NCI-H1417 (cell line): ENCODE results near the gene VAMP4.

ENCODE experiments used
- DNase-seq, 3 experiments: peaks; one replicate each; lab custom pipeline; 2025; lab: John Stamatoyannopoulos, UW

The VAMP4 gene

GRCh38 chr1:171741872-171742576 lies at the start of gene VAMP4:
Gene VAMP4, minus strand, starts transcription at chr1:171742065. Its CDS starts 3,651 bp downstream, at chr1:171738414.
- DNase-seq: peak; percentile 95 to 96 (median 96)

GRCh38 chr1:171790318-171790717 lies 48.5 kb upstream of the VAMP4 start:
- DNase-seq: no peak

- DNase-seq: no peak
These were observed 46.8 kb upstream of the VAMP4 start for GRCh38 chr1:171788696-171789095.

DNA sequence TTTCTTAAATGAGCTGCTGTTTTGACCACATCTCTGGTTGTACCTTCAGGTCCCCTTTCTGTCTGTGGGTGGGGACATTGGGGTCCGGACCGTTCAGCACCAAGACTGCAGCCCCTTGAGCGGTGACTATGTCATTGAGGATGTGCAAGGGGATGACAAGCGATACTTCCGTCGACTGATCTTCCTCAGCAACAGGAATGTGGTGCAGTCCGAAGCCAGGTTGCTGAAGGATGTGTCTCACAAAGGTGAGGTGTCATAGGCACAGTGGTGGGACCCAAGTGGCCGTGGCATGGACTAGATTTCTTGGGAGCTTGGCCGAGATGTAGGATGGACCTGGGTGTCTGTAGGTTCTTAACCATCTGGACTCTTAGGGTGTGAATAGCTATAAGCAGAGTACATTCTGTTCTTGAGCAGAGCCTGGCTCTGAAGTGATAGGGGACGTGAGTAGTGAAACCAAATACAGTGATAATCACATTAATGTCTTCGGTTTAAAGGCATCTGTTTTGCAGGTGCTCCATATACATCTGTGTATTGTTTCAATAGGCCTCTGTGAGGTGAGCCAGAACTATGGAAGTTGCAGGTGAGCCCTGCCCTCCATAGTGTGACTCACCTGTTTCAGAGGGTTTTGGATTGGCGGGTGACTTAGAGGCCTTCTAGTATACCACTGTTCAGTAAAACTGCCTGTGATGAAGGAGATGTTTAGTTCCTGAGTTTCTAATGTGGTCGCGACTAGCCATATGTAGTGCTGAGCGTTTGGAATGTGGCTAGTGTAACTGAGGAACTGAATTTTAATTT lies 46.0 kb upstream of the VAMP4 start:
- DNase-seq: no peak

GRCh38 chr1:171786534-171786933 lies 44.7 kb upstream of the VAMP4 start:
- no peak for DNase-seq

- DNase-seq: no peak
These were observed 43.9 kb upstream of the VAMP4 start for GRCh38 chr1:171785766-171786165.

GRCh38 chr1:171784784-171785183 lies 42.9 kb upstream of the VAMP4 start:
- no peak for DNase-seq

- DNase-seq: no peak
These were observed 42.1 kb upstream of the VAMP4 start for GRCh38 chr1:171783816-171784530.

- peak; percentile 98 to 100 (median 100) for DNase-seq
These were observed 39.5 kb upstream of the VAMP4 start, which contains the start of gene METTL13 for GRCh38 chr1:171781176-171781875. Gene METTL13, plus strand, starts transcription at chr1:171781660. Its CDS starts 308 bp downstream, at chr1:171781968.

DNA sequence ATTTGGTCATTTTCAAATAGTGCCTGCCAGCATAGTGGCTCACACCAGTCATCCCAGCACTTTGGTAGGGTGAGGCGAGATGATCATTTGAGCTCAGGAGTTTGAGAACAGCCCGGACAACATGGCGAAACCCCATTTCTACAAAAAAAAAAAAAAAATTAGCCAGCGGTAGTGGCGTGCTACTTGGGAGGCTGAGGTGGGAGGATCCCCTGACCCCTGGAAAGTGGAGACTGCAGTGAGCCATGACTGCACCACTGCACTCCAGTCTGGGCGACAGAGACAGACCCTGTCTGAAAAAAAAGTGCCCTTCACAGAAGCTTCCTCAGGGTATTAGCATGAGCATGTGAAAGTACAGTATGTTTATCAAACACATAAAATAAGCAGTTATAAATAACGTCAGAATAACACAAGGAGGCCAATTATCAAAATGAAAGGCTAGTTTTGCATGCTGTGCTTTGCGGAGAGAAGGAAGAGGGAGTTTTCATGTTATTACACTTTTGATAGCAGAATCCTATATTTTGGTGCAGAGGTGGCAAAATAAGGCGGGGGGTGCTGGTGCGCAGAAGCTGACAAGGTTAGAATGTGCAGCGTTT lies 38.8 kb upstream of the VAMP4 start:
- no peak for DNase-seq

DNA sequence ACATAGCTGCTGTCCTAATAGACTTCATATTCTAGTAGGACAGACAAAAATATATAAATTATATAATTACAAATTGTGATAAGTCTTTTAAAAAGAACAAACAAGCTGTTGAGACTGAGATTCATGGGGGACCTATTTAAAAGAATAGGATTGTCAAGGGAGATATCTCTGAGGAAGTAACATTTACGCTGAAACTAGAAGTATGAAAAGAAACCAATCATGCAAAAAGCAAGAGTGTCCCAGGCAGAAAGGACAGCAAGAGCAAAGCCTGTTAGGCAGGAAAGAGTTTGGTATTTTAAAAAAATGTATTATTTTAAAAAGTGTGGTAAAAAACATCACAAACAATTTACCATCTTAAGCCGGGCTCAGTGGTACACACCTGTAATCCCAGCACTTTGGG lies 30.4 kb upstream of the VAMP4 start:
- DNase-seq: no peak

DNA sequence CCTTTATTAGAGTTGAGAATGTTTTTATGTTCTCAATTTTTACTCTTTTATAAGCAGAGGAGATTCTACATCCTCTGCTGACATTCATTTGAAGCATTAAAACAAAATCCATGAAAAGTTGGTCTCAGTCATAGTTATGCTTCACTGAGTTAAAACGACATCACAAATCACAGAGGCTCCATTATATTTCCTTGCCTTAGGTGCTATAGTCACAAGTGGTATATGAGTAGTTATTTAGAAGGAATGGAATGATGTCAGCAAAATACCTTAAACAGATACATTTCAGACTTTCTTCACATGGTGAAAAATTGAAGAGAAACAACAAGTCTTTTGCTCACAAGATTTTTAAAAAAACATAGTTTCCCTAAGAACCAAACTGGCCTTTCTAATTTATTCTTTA lies 27.9 kb upstream of the VAMP4 start:
- DNase-seq: no peak

DNA sequence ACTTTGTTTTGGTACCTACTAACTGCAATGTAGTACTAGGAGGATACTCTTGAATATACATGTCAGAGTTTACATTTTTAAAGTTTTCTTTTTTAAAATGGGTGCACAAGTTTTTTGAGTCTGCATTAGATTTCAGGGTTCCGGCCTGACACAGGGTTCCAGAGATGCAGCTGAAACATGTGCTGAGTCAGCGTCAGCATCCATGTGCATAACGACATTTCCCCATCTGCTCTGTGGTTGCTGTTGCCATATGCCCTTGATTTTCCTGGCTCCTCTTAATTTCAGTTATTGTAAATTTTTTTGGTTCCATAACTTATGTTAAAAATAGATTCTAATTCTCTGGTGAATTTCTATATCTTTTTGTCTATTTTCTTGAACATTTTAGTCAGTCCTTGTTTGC lies 27.3 kb upstream of the VAMP4 start:
- no peak for DNase-seq

DNA sequence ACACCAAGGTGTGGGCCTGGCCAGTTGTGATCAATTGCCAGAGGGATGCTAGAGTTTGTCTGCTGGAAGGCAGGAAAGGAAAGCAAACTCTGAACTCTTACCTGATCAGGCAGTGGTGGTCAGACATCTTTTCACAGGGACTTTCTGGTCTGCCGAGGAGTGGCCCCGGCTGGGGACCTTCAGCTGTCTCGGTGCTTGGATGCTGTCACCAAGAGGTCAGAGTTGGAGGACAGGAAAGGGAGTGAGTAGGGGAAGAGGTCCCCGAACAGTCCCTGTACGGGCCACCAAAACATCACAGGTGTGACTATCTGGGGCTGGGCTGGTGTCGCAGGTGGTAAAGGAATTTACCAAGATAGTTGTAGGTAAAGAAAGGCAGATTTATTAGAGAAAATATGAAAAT lies 21.9 kb upstream of the VAMP4 start:
- DNase-seq: no peak

GRCh38 chr1:171762143-171762563 lies 20.3 kb upstream of the VAMP4 start:
- no peak for DNase-seq

- no peak for DNase-seq
These were observed 16.1 kb upstream of the VAMP4 start for GRCh38 chr1:171758011-171758410.

GRCh38 chr1:171756856-171757255 lies 15.0 kb upstream of the VAMP4 start:
- DNase-seq: no peak

- no peak for DNase-seq
These were observed 13.1 kb upstream of the VAMP4 start for GRCh38 chr1:171754971-171755370.

DNA sequence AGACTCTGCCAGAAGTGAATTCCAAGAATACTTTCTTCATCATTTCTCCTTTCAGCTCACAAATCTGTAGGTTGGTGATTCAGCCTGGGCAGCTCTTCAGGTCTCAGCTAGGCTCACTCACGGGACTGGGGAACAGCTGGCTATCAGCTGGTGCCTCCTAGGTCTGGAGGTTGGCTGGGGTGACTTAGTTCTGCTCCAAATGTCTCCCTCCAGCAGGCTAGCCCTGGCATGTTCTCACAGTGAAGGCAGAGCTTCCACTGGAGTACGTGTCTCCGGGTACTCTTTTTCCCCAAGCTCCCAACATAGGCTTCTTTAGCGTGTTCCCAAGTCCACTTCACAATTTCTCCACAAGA lies 12.5 kb upstream of the VAMP4 start:
- no peak for DNase-seq

GRCh38 chr1:171753685-171754352 lies 12.0 kb upstream of the VAMP4 start:
- DNase-seq: no peak

- no peak for DNase-seq
These were observed 11.3 kb upstream of the VAMP4 start for GRCh38 chr1:171753182-171753581.
